Peyer's patch (tissue), 4 donors: ENCODE data around the gene SPATA18.
"Not testable (repeated sequence)": the region's sequence is repeated elsewhere in the genome, so short reads cannot be mapped to it uniquely, and the experiment has no call there.

Source experiments
- CTCF ChIP-seq, 6 experiments: fragments of 450-650 bp in 4 of 6; fragments of 200-600 bp in 2 of 6; sonication (generic) in 1 of 6; IDR thresholded peaks; one replicate each; pipeline ENCODE4 v1.5.1; 2017 to 2019; ENCODE audit warnings: antibody characterized with exemption in 6 of 6, mild to moderate bottlenecking in 3 of 6, moderate library complexity in 1 of 6
- POLR2A ChIP-seq, 2 donors: fragments of 450-650 bp; IDR thresholded peaks; one replicate each; pipeline ENCODE4 v1.5.1; 2017; ENCODE audit warnings: antibody characterized with exemption in 2 of 2, mild to moderate bottlenecking in 2 of 2, moderate library complexity in 2 of 2

- TF ChIP-seq CTCF, POLR2A (IDR thresholded peaks at IDR 0.05): not testable (repeated sequence)
These were observed 35.3 kb downstream of the SPATA18 start for GRCh38 chr4:52086425-52086824.
